Ramos (cell line): ENCODE measurements around the gene GCNA.

Source experiments
- in situ Hi-C: fragments of 300-500 bp; cut with MboI; formaldehyde crosslinking; loops from one replicate; pipeline ENCODE4 v1.14.3; 2022; ENCODE audit warnings: low sequenced_read_pairs; ENCODE audit not compliant: unreplicated experiment

Gene GCNA, protein sequence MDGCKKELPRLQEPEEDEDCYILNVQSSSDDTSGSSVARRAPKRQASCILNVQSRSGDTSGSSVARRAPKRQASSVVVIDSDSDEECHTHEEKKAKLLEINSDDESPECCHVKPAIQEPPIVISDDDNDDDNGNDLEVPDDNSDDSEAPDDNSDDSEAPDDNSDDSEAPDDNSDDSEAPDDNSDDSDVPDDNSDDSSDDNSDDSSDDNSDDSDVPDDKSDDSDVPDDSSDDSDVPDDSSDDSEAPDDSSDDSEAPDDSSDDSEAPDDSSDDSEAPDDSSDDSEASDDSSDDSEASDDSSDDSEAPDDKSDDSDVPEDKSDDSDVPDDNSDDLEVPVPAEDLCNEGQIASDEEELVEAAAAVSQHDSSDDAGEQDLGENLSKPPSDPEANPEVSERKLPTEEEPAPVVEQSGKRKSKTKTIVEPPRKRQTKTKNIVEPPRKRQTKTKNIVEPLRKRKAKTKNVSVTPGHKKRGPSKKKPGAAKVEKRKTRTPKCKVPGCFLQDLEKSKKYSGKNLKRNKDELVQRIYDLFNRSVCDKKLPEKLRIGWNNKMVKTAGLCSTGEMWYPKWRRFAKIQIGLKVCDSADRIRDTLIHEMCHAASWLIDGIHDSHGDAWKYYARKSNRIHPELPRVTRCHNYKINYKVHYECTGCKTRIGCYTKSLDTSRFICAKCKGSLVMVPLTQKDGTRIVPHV

DNA sequence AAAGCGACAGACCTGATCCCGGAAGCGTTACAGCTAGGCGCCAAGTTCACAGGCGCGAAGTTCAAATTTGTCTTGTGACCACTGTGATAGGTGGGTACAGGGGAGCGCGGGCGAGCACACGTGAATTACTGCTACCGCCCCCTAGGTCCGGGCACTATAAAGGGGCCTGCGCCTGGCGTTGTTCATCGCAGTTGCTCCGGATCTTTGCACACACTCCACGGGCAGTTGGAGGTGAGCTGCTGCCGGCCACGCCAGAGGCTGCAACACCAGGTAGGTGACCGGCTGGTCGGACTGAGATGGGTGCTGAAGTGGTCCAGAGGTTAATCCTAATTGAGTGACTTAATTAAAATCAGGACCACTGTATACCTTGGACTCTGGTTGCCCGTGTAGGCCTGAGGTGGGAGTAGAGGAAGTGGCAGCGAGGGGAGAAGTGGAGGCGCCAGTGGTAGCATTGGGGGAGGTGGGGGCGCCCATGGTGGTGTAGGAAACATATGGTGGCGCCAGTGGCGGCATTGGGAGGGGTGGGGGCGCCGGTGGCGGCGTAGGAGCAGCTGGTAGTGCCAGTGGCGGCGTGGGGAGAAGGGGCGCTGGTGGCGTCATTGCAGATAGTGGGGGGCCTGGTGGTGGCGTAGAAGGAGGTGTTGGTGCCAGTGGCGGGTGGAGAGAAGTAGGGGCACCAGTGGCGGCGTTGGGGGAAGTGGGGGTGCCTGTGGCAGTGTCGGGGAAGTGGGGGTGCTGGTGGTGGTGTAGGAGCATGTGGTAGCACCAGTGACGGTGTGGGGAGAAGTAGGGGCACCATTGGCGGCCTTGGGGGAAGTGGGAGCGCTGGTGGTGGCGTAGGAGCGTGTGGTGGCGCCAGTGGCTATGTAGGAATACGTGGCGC is at the start of gene GCNA:
TSS of gene GCNA (plus strand) at position 185 of the 883 bp plus-strand sequence. CDS start 2,385 bp downstream, outside the sequence.
- in situ Hi-C loops, result no loop called here

DNA sequence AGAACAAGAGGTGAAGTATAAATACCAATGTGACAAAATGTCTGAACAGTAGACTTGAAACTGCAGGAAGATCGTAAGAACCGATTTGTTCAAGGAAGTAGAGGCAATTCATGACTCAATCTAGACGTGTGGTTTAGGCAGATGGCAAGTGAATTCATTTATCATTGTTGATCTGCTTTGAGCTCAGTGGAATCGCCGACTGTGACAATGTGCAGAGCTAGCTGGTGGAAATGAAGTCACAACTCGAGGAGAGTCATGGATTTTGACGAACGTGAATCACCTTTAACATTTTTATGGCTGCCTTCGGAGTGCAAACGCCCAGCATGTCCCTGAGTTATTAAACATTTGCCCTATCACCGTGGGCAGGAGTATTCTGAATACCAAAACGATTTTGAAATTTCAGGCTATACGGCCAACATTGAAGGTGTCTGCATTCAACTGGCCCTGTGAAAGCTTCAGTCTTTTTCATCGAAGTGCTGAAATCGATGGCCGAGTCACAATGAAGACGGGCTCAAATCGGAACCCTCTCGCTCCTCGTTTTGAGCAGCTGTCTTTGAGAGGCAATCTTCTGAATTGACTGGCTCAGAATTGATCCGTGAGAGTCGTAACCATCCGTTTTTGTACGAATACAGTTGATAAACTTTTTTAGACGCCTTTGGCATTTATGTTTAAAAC is 46.0 kb upstream of the GCNA start:
- in situ Hi-C loops, result no loop called here

DNA sequence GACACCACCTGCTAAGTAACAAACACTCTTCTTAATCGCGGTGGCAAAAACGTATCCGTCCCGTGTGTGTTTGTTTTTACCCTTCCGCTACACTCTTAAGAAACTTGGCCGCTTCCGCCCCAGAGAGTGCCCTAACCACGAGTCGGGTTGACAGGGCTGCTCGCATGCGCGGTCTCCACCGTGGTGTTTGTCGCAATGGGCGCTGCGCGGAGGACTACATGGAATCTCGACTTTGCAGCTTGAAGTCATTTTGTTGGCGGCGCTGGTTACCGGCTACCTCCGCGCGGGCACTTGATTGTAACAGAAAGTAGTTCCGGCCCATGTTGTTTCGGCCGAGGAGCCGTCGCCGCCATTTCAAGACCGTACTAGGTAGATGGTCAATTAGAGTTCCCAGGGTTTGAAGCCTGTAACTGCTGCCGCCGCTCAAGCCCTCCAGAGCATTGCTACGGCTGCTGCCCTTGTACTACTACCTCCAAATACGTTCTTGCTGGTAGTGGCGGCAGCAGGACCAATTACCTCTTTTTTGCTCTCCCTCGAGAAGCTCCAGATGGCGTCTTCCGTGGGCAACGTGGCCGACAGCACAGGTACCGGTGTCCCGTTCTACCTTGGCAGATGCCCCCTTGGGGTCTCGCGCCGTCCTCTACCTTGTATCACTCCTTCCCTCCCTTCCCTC is 45.3 kb upstream of the GCNA start, which contains the start of gene OGT:
TSS of gene OGT (plus strand) at position 352 of the 673 bp plus-strand sequence. CDS start at position 548, 196 bp downstream.
- in situ Hi-C loops, result no loop called here

DNA sequence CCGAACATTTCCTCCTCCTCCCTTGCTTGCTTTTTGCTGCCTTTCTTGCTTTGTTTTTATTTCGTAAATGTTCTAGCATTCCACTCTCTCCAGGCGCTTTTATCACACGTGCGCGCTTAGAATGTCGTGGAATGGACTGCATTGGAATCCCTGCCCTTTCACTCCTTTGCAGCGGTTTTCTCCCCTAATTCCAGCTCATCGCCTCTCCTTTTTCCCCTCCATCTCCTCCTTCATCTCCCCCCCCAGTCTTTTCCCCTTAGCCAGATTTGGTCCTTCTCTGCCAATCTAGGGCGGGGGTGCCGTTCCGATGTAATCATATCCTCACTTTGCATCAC is 44.8 kb upstream of the GCNA start:
- in situ Hi-C loops, result no loop called here

DNA sequence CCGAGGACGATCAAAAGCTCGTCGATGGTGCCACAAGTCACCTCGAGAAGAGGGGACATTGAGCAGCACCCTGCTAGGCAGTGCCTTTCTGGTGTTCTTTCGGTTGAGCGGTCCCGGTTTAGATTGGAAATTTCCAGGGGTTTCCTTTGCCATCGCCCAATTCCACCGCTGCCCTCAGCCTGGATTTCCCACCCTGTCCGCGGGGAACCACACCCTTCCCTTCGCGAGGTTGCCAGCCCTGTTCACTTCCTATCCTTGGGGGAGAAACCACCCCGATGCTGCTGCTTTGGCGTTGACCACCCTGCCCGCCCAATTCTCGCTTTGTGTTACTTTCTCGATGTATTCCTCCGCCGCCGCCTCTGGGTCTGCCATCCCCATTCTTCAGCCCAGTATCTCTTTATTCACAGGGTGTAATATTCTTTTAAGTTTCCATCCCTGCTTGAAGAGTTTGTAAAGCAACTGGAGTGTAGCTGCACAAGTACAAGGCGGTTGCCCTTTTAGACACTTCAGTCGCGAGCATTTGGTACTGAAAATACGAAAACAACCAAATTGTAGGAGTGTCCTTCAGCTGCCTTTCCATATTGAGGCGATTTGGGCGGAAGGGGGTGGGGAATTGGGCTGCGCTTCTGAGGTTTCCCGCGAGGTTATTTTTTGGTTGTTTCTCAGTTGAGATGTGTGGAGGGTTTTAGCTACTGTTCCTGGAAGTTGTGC is 44.2 kb upstream of the GCNA start:
- in situ Hi-C loops, result no loop called here

DNA sequence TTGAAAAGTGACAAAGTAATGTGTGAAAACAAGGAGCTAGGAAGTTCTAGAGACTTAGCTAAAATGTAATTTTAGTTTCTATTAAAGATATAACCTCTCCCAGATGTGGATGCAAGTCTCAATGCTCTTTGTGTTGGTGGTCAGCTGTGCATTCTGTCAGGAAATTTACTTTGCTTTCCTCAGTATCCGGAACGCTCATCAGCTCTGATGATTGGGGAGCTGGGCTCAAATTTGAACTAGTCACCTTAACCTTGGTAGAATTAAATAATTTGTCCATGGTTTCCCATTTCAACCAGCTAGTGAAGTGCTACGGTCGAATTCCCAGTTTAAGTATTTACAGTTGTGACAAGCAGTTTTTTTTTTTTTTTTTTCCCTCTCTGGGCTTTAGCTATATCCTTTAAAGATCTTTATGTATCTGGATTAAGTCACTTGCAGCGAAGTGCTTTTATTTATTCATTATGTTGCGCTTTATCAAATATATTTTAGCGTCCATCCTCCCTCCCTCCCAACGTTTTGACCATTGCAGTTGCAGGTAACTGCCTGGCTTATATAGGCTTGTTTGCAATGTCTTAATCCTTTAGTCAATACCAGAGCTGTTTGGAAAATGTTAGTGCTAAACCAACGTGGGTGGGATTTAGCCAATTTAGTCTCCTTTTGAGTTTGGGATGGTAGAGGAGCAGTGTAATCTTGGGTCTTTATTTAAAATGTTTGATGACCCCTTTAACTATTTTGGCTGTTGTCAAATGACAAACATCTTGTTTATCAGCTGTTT is 43.3 kb upstream of the GCNA start:
- in situ Hi-C loops, result no loop called here

DNA sequence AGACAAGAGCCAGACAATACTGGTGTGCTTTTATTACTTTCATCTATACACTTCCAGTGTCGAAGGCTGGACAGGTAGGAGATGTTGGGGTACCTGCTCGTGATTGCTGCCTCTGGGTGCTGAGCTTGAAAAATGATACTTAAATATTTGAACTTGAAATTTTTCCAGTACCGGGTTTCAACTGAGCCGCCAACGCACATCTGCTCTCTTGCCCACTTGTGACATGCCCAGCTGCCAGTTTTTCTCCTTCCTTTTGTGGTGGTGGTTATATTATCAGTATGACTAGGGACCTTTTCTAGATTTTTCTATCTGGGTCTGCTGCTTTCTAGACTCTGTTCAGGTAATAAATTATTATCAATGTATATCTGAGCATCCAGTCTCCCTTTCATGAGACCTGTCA is 42.0 kb upstream of the GCNA start:
- in situ Hi-C loops, result no loop called here

DNA sequence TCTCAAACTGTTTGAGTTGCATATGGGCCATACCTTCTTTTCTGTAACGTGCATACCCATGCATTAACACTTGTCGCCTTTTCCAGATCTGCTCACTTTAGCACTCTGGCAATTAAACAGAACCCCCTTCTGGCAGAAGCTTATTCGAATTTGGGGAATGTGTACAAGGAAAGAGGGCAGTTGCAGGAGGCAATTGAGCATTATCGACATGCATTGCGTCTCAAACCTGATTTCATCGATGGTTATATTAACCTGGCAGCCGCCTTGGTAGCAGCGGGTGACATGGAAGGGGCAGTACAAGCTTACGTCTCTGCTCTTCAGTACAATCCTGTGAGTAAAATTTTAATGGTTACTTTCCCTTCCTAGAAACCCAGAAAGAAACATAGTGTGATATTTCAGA is 40.5 kb upstream of the GCNA start:
- in situ Hi-C loops, result no loop called here

DNA sequence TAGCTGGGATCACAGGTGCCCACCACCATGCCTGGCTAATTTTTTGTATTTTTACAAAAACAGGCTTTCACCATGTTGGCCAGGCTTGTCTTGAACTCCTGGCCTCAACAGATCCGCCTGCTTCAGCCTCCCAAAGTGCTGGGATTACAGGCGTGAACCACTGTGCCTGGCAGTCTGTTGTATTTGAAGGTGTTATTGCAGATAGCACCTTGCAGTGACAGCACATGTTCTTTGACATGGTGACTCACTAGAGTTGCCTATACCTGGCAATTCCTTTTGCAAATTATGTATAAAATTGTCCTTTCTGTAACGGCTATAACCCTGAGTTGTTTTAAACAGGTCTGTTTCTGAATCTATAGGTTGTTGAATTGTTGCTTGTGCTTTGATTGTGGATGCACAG is 37.4 kb upstream of the GCNA start:
- in situ Hi-C loops, result no loop called here

DNA sequence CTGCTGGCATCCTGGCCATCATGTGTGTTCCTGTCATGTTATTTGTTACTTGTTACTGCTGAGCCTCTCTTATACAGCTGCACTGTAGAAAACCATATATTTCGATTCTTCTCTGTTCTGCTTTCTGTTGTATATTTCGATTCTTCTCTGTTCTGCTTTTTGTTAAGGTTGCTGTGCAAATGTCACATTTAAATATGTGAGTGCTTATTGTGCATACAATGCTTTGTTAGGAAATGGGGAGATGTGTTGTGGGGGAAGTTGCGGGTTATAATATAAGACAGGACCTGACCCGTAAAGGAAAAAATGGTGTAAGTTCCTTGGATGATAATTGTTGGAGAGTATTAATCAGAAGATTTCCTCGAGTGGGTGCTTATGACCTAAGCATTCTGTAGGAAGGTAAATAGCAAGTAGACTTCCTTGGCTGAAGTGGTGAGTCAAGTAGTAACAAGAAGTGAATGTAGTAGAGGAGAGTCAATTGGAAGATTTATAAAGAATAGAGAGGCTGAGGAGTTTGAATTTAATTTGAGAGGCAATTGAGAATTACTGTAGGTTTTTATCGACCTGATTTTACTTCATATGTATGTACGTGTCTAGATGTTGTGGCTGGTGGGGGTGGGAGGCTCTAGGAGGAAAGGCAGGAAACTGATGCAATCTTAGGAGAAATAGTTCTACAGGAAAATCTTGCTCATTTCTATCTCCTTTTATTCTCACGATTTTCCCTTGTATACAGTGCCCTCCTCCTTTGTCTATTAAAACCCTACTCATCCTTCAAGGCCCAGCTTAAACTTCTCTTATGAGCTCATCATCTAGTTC is 36.8 kb upstream of the GCNA start:
- in situ Hi-C loops, result no loop called here

DNA sequence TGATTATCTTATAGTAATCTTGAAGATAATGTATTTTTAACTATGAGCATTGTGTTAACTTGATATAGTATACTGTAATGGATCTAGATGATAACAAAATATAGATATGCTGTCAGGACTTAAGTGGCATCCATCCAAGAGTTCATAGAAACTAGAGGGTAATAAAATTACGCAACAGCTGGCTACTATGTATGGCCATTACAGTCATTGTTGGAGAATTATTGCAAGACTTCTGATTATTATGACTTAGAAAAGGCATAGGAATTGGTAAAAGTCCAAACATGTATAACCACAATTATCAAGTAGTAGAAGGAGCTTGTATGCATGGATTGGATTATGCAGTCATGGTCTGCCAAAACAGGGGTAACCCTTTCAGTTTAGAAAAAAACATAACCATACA is 35.8 kb upstream of the GCNA start:
- in situ Hi-C loops, result no loop called here

DNA sequence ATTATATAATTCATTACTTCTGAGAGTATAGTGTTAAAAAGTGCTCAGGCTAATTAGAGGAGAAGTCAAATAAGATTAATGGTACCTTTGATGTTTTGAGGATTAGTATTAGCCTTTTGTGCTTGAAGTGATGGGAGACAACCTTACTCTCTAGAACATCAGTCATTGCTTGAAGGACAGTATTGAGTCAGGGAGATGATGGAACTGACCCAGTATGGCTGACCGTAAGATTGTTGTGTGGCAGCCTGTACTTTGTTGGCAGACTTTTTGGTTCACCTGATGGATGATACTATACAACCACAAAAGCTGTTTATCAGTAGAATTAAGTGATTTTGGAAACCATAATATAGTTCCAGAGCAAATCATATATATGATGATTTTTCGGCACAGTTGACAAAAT is 35.4 kb upstream of the GCNA start:
- in situ Hi-C loops, result no loop called here

DNA sequence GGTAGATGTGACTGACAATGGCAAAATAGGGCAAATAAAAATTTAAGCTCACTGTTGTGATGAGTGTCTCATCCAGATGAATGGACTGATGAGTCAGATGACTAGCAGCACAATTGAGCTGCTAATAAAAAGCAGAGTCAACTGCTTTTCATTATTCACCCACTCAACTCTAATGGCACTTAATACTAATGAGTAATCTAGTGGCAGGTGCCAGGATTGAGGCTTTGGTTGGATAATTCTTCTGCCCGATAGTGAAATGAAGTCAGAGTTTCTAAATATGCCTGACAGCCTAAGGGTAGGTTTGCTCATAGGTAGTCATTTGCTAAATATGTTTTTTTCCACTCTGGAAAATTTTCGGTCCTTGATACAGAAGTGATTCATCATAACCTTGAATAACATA is 34.9 kb upstream of the GCNA start:
- in situ Hi-C loops, result no loop called here

DNA sequence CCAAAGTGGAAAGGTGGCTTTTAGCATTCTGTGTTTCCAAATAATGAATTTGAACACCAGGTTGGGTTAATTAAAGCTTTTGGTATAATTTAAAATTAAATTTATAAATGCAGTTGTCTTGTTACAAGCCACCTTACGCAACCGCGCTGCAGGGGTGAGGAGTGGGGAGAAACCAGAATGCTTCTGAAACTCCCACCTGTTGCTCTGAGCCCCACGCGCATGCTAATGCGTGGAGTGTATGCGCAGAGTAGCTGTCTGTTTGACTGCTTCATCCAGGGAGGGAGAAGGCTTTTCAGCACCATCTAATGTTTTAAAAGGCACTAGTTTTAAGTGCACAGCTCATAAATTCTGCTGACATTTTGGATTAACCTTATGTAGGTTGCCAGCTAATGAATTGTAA is 32.9 kb upstream of the GCNA start:
- in situ Hi-C loops, result no loop called here

DNA sequence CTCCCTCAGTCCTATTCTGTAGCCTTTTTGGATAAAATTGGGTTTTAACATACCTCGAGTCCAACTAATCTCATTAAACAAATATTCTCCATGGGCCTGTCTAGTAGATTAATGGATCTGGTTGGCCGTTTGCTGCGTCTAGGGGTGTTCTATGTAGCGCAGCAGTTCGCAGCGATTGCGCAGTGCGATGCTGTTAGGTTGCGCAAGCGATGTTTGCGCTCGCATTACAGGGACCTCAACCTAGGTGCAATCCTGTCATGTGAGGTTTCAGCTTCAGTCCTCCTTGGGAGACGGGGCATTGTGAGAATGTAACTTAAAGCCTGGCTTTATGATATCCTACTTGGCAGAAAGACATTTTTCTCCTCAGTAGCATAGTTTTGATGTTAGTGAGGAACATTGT is 31.4 kb upstream of the GCNA start:
- in situ Hi-C loops, result no loop called here

DNA sequence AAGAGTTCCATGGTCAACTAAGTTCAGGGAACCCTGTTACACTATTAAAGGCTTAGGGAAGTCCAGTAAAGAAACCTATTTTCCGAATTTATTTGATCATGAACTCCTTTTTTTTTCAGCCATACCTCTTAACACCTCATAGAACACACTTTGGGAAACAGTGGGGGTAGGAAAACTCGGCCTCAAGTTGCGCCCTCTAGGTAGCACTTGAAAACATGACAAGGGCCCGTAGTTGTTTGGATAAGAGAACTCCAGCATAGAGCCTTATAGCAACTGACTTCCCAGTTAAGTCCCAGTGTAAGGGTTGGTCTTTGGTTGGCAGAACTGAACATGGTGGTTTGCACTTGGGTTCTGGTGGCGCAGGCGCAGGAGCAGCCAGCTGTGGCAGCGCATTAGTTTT is 30.9 kb upstream of the GCNA start:
- in situ Hi-C loops, result no loop called here

DNA sequence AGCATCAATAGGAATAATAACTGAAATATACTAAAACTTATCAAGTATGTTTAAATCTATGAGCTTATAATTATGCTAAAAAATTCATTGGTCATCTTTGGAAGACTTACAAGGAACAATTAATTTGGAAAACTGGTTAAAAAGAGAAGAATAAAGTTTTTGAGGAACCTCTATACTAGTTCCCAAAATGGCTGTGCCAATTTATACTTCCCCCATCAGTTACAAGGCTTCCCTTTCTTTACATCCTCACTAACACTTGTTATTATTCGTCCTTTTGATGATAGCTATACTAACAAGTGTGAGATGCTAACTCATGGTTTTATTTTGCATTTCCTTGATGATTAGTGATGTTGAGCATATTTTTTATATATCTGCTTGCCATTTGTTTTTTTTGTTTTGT is 28.3 kb upstream of the GCNA start:
- in situ Hi-C loops, result loop anchor here (25.0 kb wide), 1 partner anchor 163 kb away; no protein-coding TSS in a partner anchor
